ENCODE measurements around the gene IGSF9B. TPM values are rescaled to one million over a fixed set of nuclear protein-coding genes. Genes with fewer than 3 reads are reported as not detected.

The IGSF9B gene
- total RNA-seq, 1 experiment from 2014 or later = 5.6 TPM

- peak; percentile 42 for DNase-seq (ENCODE audit: low spot score)
Observed at GRCh38 chr11:133957900-133958299, 1.1 kb upstream of the IGSF9B start.

GRCh38 chr11:133955945-133956421 is 785 bp downstream of the IGSF9B start:
- DNase-seq (ENCODE audit: low spot score) = no peak

- no peak for DNase-seq (ENCODE audit: low spot score)
Observed at GRCh38 chr11:133955081-133955891, 1.5 kb downstream of the IGSF9B start.

GRCh38 chr11:133953999-133954398 is 2.8 kb downstream of the IGSF9B start:
- DNase-seq (ENCODE audit: low spot score) = no peak

- no peak for DNase-seq (ENCODE audit: low spot score)
Observed at GRCh38 chr11:133953547-133953946, 3.2 kb downstream of the IGSF9B start.

GRCh38 chr11:133952199-133953190 is 4.3 kb downstream of the IGSF9B start:
- DNase-seq (ENCODE audit: low spot score) = no peak

- no peak for DNase-seq (ENCODE audit: low spot score)
Observed at GRCh38 chr11:133951327-133952198, 5.2 kb downstream of the IGSF9B start.

GRCh38 chr11:133950874-133951326 is 5.9 kb downstream of the IGSF9B start:
- DNase-seq (ENCODE audit: low spot score) = no peak

- no peak for DNase-seq (ENCODE audit: low spot score)
Observed at GRCh38 chr11:133950421-133950820, 6.3 kb downstream of the IGSF9B start.

- no peak for DNase-seq (ENCODE audit: low spot score)
Observed at GRCh38 chr11:133949129-133949528, 7.6 kb downstream of the IGSF9B start.

GRCh38 chr11:133948711-133949110 is 8.1 kb downstream of the IGSF9B start:
- no peak for DNase-seq (ENCODE audit: low spot score)

- peak; percentile 62 for DNase-seq (ENCODE audit: low spot score)
Observed at GRCh38 chr11:133947321-133947756, 9.4 kb downstream of the IGSF9B start.

- no peak for DNase-seq (ENCODE audit: low spot score)
Observed at GRCh38 chr11:133946541-133947318, 10.0 kb downstream of the IGSF9B start.

GRCh38 chr11:133946051-133946450 is 10.7 kb downstream of the IGSF9B start:
- DNase-seq (ENCODE audit: low spot score) = no peak

GRCh38 chr11:133945087-133945974 is 11.4 kb downstream of the IGSF9B start:
- peak; percentile 39 for DNase-seq (ENCODE audit: low spot score)

GRCh38 chr11:133943950-133944698 is 12.6 kb downstream of the IGSF9B start:
- DNase-seq (ENCODE audit: low spot score) = no peak

GRCh38 chr11:133942577-133942976 is 14.2 kb downstream of the IGSF9B start:
- no peak for DNase-seq (ENCODE audit: low spot score)

- no peak for DNase-seq (ENCODE audit: low spot score)
Observed at GRCh38 chr11:133941546-133941945, 15.2 kb downstream of the IGSF9B start.
